ENCODE data around the gene HOMER1. TPM values are rescaled to one million over a fixed set of nuclear protein-coding genes. Genes with fewer than 3 reads are reported as not detected.
"Not testable (repeated sequence)": the region's sequence is repeated elsewhere in the genome, so short reads cannot be mapped to it uniquely, and the experiment has no call there.

HOMER1 gene
- total RNA-seq, 1 experiment from 2014 or later, result 28.0 TPM

- in situ Hi-C loops (cut with HindIII; ENCODE audit: low sequenced_read_pairs), result no loop called here
These were observed 57.5 kb downstream of the HOMER1 start for GRCh38 chr5:79456400-79456799.

GRCh38 chr5:79454043-79454442 is 59.9 kb downstream of the HOMER1 start:
- in situ Hi-C loops (cut with HindIII; ENCODE audit: low sequenced_read_pairs), result no loop called here
- no peak for DNase-seq (ENCODE audit: low spot score)

More at GRCh38 chr5:79456400-79456799, 57.5 kb downstream of the HOMER1 start:
- no peak for DNase-seq (ENCODE audit: low spot score)

GRCh38 chr5:79448336-79448735 is 65.6 kb downstream of the HOMER1 start:
- in situ Hi-C loops (cut with HindIII; ENCODE audit: low sequenced_read_pairs), result no loop called here
- DNase-seq (ENCODE audit: low spot score), result no peak

- DNase-seq (ENCODE audit: low spot score), result no peak
- in situ Hi-C loops (cut with HindIII; ENCODE audit: low sequenced_read_pairs), result no loop called here
These were observed 77.1 kb downstream of the HOMER1 start for GRCh38 chr5:79436821-79437220.

- DNase-seq (ENCODE audit: low spot score), result no peak
These were observed 77.7 kb downstream of the HOMER1 start for GRCh38 chr5:79436224-79436623.

GRCh38 chr5:79430196-79430595 is 83.7 kb downstream of the HOMER1 start:
- no peak for DNase-seq (ENCODE audit: low spot score)
- in situ Hi-C loops (cut with HindIII; ENCODE audit: low sequenced_read_pairs), result no loop called here

More at GRCh38 chr5:79436224-79436623, 77.7 kb downstream of the HOMER1 start:
- in situ Hi-C loops (cut with HindIII; ENCODE audit: low sequenced_read_pairs), result no loop called here

- no peak for DNase-seq (ENCODE audit: low spot score)
- in situ Hi-C loops (cut with HindIII; ENCODE audit: low sequenced_read_pairs), result no loop called here
These were observed 90.6 kb downstream of the HOMER1 start for GRCh38 chr5:79423296-79423695.

- in situ Hi-C loops (cut with HindIII; ENCODE audit: low sequenced_read_pairs), result no loop called here
These were observed 93.7 kb downstream of the HOMER1 start for GRCh38 chr5:79420248-79420647.

GRCh38 chr5:79418276-79418675 is 95.7 kb downstream of the HOMER1 start:
- in situ Hi-C loops (cut with HindIII; ENCODE audit: low sequenced_read_pairs), result no loop called here
- no peak for DNase-seq (ENCODE audit: low spot score)

More at GRCh38 chr5:79420248-79420647, 93.7 kb downstream of the HOMER1 start:
- DNase-seq (ENCODE audit: low spot score), result no peak

- no peak for DNase-seq (ENCODE audit: low spot score)
- in situ Hi-C loops (cut with HindIII; ENCODE audit: low sequenced_read_pairs), result no loop called here
These were observed 96.4 kb downstream of the HOMER1 start for GRCh38 chr5:79417495-79417894.

GRCh38 chr5:79416499-79416898 is 97.4 kb downstream of the HOMER1 start:
- in situ Hi-C loops (cut with HindIII; ENCODE audit: low sequenced_read_pairs), result no loop called here

GRCh38 chr5:79413112-79413511 is 100.8 kb downstream of the HOMER1 start:
- in situ Hi-C loops (cut with HindIII; ENCODE audit: low sequenced_read_pairs), result no loop called here
- DNase-seq (ENCODE audit: low spot score), result no peak

More at GRCh38 chr5:79416499-79416898, 97.4 kb downstream of the HOMER1 start:
- no peak for DNase-seq (ENCODE audit: low spot score)

- DNase-seq (ENCODE audit: low spot score), result no peak
- in situ Hi-C loops (cut with HindIII; ENCODE audit: low sequenced_read_pairs), result no loop called here
These were observed 105.9 kb downstream of the HOMER1 start for GRCh38 chr5:79408028-79408427.

- DNase-seq (ENCODE audit: low spot score), result no peak
- in situ Hi-C loops (cut with HindIII; ENCODE audit: low sequenced_read_pairs), result no loop called here
These were observed 106.3 kb downstream of the HOMER1 start for GRCh38 chr5:79407591-79407990.

- in situ Hi-C loops (cut with HindIII; ENCODE audit: low sequenced_read_pairs), result no loop called here
- DNase-seq (ENCODE audit: low spot score), result no peak
These were observed 112.7 kb downstream of the HOMER1 start for GRCh38 chr5:79401216-79401615.

- in situ Hi-C loops (cut with HindIII; ENCODE audit: low sequenced_read_pairs), result no loop called here
- DNase-seq (ENCODE audit: low spot score), result no peak
These were observed 114.9 kb downstream of the HOMER1 start for GRCh38 chr5:79399046-79399445.

- no peak for DNase-seq (ENCODE audit: low spot score)
These were observed 116.9 kb downstream of the HOMER1 start for GRCh38 chr5:79397080-79397479.

GRCh38 chr5:79396265-79396664 is 117.7 kb downstream of the HOMER1 start:
- no peak for DNase-seq (ENCODE audit: low spot score)

More at GRCh38 chr5:79397080-79397479, 116.9 kb downstream of the HOMER1 start:
- in situ Hi-C loops (cut with HindIII; ENCODE audit: low sequenced_read_pairs), result no loop called here

GRCh38 chr5:79395296-79395695 is 118.6 kb downstream of the HOMER1 start:
- in situ Hi-C loops (cut with HindIII; ENCODE audit: low sequenced_read_pairs), result no loop called here
- no peak for DNase-seq (ENCODE audit: low spot score)

More at GRCh38 chr5:79396265-79396664, 117.7 kb downstream of the HOMER1 start:
- in situ Hi-C loops (cut with HindIII; ENCODE audit: low sequenced_read_pairs), result no loop called here

- in situ Hi-C loops (cut with HindIII; ENCODE audit: low sequenced_read_pairs), result no loop called here
- no peak for DNase-seq (ENCODE audit: low spot score)
These were observed 121.2 kb downstream of the HOMER1 start for GRCh38 chr5:79392776-79393175.

- no peak for DNase-seq (ENCODE audit: low spot score)
- in situ Hi-C loops (cut with HindIII; ENCODE audit: low sequenced_read_pairs), result no loop called here
These were observed 127.3 kb downstream of the HOMER1 start for GRCh38 chr5:79386679-79387078.

- in situ Hi-C loops (cut with HindIII; ENCODE audit: low sequenced_read_pairs); DNase-seq (ENCODE audit: low spot score): not testable (repeated sequence)
These were observed 128.8 kb downstream of the HOMER1 start for GRCh38 chr5:79385126-79385525.

Data from G401 (cell line).